ENCODE data around the gene ITK.

Gene ITK

DNA sequence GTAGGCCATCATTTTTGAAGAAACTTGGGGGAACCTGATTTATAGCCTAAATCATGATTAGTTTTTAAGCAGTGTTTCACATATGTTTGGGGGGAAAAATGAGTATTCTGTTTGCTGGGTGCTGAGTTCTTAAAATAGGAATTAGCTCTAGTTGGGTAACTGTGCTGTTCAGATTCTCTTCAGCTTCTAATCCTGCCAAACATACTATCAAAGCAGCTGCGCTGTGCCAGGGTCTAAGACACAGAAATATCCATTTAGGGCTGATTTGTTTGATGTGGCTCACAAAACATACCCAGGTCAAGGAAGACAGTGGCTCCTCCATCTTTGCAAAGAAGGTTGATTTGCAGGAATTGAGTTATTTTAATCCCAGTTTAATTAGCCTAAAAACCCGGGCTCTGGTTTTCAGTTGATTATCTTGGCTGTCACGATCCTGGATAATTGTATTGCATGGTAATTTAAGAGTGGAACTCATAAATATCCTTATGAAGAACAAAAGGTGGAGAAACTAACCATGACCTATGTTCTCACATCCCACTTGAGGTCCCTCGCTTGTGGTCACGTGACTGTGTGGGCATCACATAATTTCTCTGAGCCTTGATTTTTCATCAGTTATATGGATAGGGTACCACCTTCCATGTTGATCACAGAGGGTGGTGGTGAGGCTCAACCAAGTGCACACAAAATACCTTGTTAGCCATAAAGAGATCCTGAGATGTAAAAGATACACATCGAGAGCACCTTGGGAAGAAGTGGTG is 104.0 kb downstream of the ITK start:
- peaks cover 36 to 69% (median 46%) of the 10 kb centered on the region in 11 experiments for H3K36me3 ChIP-seq
- H3K9ac ChIP-seq, result no peak overlapping the region
- H3K4me2 ChIP-seq, result no peak overlapping the region
- no peak overlapping the region for H3K27ac ChIP-seq
- H3K4me3 ChIP-seq, result no peak overlapping the region
- H3K9me3 ChIP-seq (replicated peaks in 1 of 11), result peaks cover 0 to 7% (median 0%) of the 10 kb centered on the region in 11 experiments; a peak in 2 of 22 replicates
- no peaks in the 10 kb centered on the region for H3K27me3 ChIP-seq
- peaks cover 21 to 33% (median 27%) of the 10 kb centered on the region in 10 experiments for H3K4me1 ChIP-seq
- TF ChIP-seq Cebpa-rat (IDR thresholded peaks at IDR 0.05), result no peak
- H4K20me1 ChIP-seq, result peaks cover 0 to 69% (median 9%) of the 10 kb centered on the region in 11 experiments; a peak in 11 of 22 replicates

DNA sequence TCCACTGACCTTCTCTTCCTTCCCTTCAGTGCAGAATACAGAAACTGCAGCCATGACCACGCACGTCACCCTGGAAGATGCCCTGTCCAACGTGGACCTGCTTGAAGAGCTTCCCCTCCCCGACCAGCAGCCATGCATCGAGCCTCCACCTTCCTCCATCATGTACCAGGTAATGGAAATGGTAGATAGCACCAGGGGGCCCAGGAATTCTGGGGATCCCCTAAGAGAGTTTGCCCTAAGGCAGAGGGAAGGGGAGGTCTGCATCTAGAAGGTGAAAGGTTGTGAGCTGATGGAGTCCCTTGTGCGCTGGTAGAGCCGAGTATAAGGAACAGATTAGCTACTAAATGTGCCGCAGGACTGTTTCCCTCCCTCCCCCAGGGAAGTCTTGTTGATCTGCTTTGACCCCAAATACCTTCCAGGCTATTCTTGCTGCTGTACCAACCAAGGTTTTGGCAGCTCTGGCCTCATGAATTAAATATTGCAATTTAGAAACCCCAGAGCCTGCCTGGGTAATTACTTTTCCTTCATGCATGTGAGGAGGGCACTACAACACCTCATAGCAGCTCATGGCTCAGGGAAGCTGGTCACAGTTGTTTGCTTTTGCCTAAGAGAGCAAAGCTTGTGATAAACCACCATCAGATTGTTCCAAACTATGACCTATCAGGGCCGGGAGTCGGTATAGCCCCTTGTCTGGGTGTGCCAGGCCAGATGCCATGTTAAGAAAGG is 104.8 kb downstream of the ITK start:
- peaks cover 44 to 74% (median 55%) of the 10 kb centered on the region in 11 experiments for H3K36me3 ChIP-seq
- no peak overlapping the region for H3K9ac ChIP-seq
- no peaks in the 10 kb centered on the region for H3K27me3 ChIP-seq
- peaks cover 0 to 7% (median 0%) of the 10 kb centered on the region in 11 experiments; a peak in 2 of 22 replicates for H3K9me3 ChIP-seq (replicated peaks in 1 of 11)
- H3K4me2 ChIP-seq, result no peak overlapping the region
- H3K4me1 ChIP-seq, result peaks cover 16 to 31% (median 23%) of the 10 kb centered on the region in 10 experiments
- TF ChIP-seq Cebpa-rat (IDR thresholded peaks at IDR 0.05), result no peak
- peaks cover 0 to 77% (median 9%) of the 10 kb centered on the region in 11 experiments; a peak in 11 of 22 replicates for H4K20me1 ChIP-seq
- no peak overlapping the region for H3K4me3 ChIP-seq
- H3K27ac ChIP-seq, result no peak overlapping the region

DNA sequence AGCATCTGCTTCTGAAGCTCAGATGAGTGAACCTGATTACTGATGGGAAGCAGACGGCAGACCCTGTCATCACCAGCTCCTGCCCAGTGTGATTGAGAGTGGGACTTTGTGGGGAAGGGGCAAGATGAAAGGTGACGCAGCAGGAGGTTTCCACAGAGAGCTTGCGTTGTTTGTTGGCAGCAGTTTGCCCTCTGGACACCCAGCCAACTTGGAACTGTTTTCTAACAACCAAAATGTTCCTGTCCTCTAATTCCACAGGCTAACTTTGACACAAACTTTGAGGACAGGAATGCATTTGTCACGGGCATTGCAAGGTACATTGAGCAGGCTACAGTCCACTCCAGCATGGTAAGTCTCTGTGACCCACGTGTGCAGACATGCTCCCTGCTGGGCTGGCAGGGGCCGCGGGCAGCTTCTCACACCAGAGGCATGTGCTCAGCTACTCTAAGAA is 106.1 kb downstream of the ITK start:
- Histone ChIP-seq H3K4me2 (no peak overlapping the region), H3K9me3 (replicated peaks in 1 of 11) (peaks cover 0 to 3% (median 0%) of the 10 kb centered on the region in 11 experiments; a peak in 1 of 22 replicates), H3K27ac (no peak overlapping the region), H3K36me3 (peaks cover 52 to 87% (median 68%) of the 10 kb centered on the region in 11 experiments), H3K4me3 (no peak overlapping the region), H4K20me1 (peaks cover 0 to 83% (median 9%) of the 10 kb centered on the region in 11 experiments; a peak in 11 of 22 replicates), H3K9ac (no peak overlapping the region), H3K4me1 (peaks cover 12 to 32% (median 21%) of the 10 kb centered on the region in 10 experiments), H3K27me3 (no peaks in the 10 kb centered on the region)
- no peak for TF ChIP-seq Cebpa-rat (IDR thresholded peaks at IDR 0.05)

DNA sequence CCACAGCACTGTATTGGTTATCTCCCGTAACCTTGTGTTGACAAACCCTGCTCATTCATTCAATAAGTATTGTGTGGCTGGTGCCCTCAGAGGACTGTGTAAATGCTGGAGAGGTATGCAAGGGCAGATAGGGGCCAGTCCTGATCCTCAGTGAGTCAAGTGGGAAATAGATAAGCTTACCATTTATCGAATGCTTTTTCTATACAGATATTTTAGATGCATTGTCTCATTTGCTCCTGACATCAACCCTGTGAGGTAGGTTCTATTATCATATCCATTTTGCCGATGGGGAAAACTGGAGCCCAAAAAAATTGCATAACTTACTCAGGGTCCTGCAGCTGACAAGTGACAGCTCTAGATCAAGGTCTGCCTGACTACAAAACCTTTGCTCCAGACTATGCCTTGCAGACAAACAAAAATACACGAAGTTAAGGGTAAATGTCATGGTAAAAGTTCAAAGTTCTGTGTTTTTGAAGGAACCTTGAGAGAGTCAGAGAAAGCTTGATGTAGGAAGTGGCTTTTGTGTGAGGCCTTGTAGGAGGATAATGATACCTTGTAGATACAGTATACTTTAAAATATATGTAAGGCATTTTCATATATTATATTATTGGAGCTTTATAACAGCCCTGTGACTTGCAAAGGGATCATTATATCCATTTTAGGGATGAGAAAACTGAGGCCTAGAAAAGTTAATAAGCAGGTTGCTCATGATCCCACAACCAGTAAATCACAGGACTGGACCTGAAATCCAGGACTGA is 107.9 kb downstream of the ITK start:
- H3K4me2 ChIP-seq, result no peak overlapping the region
- no peak overlapping the region for H3K4me3 ChIP-seq
- H3K36me3 ChIP-seq, result peaks cover 52 to 93% (median 84%) of the 10 kb centered on the region in 11 experiments
- no peak overlapping the region for H3K27ac ChIP-seq
- H3K27me3 ChIP-seq, result no peaks in the 10 kb centered on the region
- no peak overlapping the region for H3K9ac ChIP-seq
- no peaks in the 10 kb centered on the region for H3K9me3 ChIP-seq (replicated peaks in 1 of 11)
- no peak for TF ChIP-seq Cebpa-rat (IDR thresholded peaks at IDR 0.05)
- peaks cover 2 to 17% (median 6%) of the 10 kb centered on the region in 10 experiments; a peak in 19 of 20 replicates for H3K4me1 ChIP-seq
- H4K20me1 ChIP-seq, result peaks cover 0 to 65% (median 3%) of the 10 kb centered on the region in 11 experiments; a peak in 10 of 22 replicates

DNA sequence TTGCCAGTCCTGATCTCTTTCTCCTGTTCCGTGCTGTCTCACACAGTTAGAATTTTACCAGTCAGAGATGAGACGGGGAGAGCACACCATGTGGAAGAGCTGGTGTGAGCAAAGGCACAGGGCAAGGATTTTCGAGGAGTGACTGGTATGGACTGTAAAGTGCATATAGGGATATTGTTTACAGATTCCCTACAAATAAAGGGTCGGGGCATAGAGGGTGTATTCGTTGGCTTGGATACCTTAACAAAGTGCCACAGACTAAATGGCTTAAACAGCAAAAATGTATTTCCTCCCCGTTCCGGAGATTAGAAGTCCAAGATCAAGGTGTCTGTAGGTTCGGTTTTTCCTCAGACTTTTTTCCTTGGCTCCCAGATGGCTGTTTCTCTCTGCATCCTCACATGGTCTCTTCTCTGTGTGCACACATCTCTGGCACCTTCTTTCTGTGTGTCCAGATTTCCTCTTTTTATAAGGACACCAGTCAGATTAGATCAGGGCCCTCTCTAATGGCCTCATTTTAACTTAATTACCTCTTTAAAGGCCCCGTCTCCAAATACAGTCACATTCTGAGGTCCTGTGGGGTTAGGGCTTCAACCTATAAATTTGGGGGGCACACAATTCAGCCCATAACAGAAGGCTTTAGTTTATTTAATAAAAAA is 108.7 kb downstream of the ITK start:
- H3K4me1 ChIP-seq, result peaks cover 0 to 14% (median 1%) of the 10 kb centered on the region in 10 experiments; a peak in 6 of 20 replicates
- no peak for TF ChIP-seq Cebpa-rat (IDR thresholded peaks at IDR 0.05)
- H3K4me2 ChIP-seq, result no peak overlapping the region
- no peaks in the 10 kb centered on the region for H3K27me3 ChIP-seq
- no peak overlapping the region for H3K27ac ChIP-seq
- no peak overlapping the region for H3K4me3 ChIP-seq
- peaks cover 0 to 59% (median 0%) of the 10 kb centered on the region in 11 experiments; a peak in 7 of 22 replicates for H4K20me1 ChIP-seq
- H3K36me3 ChIP-seq, result peaks cover 52 to 99% (median 90%) of the 10 kb centered on the region in 11 experiments
- H3K9me3 ChIP-seq (replicated peaks in 1 of 11), result no peaks in the 10 kb centered on the region
- no peak overlapping the region for H3K9ac ChIP-seq

DNA sequence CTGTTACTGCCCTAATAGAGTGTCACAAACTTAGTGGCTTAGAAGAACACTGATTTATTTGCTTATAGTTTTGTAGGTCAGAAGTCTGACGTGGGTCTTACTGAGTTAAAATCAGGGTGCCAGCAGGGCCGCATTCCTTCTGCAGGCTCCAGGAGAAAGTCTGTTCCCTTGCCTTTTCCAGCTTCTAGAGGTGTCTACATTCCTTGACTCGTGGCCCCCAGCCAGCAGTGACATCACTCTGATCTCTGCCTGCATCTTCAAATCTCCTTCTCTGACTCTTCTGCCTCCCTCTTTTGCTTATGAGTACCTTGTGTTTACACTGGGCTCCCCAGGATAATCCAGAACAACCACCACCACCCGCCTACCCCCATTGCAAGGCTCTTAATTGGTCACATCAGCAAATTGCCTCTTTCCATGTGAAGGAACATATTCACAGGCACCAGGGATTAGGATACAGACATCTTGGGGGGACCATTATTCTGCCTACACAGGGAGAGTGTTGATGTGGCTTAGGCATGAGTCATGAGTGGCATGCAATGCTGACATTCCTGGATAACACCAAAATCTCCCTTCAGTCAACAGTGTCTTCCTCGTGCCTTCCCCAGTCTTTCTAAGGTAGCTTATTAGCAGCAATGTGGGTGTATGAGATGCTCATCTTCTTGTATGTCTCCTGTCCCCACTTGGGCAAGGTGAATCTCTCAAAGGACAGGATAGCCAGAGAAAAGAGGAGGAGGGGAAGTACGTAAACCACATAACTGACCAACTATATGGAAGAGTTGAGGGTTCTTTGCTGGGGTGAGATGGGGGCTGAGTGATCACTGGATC is 109.7 kb downstream of the ITK start:
- H3K4me3 ChIP-seq, result no peak overlapping the region
- H3K27me3 ChIP-seq, result no peaks in the 10 kb centered on the region
- H3K36me3 ChIP-seq, result peaks cover 55 to 99% (median 94%) of the 10 kb centered on the region in 11 experiments
- TF ChIP-seq Cebpa-rat (IDR thresholded peaks at IDR 0.05), result no peak
- no peak overlapping the region for H3K27ac ChIP-seq
- no peak overlapping the region for H3K9ac ChIP-seq
- peaks cover 0 to 49% (median 0%) of the 10 kb centered on the region in 11 experiments; a peak in 6 of 22 replicates for H4K20me1 ChIP-seq
- H3K4me2 ChIP-seq, result no peak overlapping the region; a peak in 1 of 22 replicates
- H3K4me1 ChIP-seq, result peaks cover 0 to 14% (median 0%) of the 10 kb centered on the region in 10 experiments; a peak in 5 of 20 replicates
- H3K9me3 ChIP-seq (replicated peaks in 1 of 11), result no peaks in the 10 kb centered on the region

DNA sequence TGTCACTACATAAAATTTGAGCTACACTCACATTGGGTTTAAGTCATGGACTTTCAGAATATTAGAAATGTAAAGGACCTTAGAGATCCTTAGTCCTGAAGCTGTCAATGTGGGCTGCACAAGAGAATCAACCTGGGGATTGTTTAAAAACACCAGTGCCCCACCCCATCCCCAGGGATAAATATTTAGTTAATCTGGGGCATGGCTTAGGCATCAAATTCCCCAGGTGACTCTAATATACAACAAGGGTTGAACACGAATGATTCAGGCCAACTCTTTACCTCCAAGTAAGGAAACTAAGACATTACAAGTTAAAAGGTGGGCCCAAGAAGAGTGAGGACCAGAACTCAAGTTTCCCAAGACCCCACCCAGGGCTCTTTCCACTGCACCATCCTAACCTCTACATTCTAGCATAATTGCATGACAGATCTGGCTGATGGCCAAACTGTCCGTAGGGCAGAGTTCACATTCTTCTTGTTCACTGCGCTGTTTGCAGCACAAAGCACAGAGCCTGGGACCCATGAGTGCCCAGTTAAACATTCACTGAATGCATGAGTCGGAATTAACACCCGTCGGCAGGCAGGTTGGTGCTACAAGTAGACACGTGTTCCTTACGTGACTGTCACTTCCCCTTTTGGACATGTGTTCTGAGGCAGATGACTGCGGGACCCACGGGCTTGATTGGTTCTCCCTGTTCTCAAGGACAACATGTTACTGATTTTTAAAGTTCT is 110.5 kb downstream of the ITK start:
- Histone ChIP-seq H3K4me3 (no peak overlapping the region), H4K20me1 (peaks cover 0 to 43% (median 0%) of the 10 kb centered on the region in 11 experiments; a peak in 4 of 22 replicates), H3K9ac (no peak overlapping the region), H3K36me3 (peaks cover 57 to 99% (median 95%) of the 10 kb centered on the region in 11 experiments), H3K9me3 (replicated peaks in 1 of 11) (no peaks in the 10 kb centered on the region), H3K4me1 (peaks cover 0 to 14% (median 0%) of the 10 kb centered on the region in 10 experiments; a peak in 5 of 20 replicates), H3K27ac (no peak overlapping the region), H3K4me2 (peak overlapping the region in 1 of 11 experiments; percentile 18; a peak in 1 of 22 replicates), H3K27me3 (no peaks in the 10 kb centered on the region)
- TF ChIP-seq Cebpa-rat (IDR thresholded peaks at IDR 0.05), result no peak
